Skin of body (tissue), 2 donors: ENCODE data around the gene OCLN. TPM values are rescaled to one million over a fixed set of nuclear protein-coding genes. Genes with fewer than 3 reads are reported as not detected.
"Not testable (repeated sequence)": the region's sequence is repeated elsewhere in the genome, so short reads cannot be mapped to it uniquely, and the experiment has no call there.

Experiments used
- DNase-seq: peaks from one replicate; lab custom pipeline; 2025; lab: John Stamatoyannopoulos, UW
- total RNA-seq: library from RNA; depleted of rRNA; stranded (reverse); fragments of >200 nt; gene quantifications from one replicate; pipeline ENCODE4 v1.2.3, GENCODE V29; 2014

Gene OCLN, protein sequence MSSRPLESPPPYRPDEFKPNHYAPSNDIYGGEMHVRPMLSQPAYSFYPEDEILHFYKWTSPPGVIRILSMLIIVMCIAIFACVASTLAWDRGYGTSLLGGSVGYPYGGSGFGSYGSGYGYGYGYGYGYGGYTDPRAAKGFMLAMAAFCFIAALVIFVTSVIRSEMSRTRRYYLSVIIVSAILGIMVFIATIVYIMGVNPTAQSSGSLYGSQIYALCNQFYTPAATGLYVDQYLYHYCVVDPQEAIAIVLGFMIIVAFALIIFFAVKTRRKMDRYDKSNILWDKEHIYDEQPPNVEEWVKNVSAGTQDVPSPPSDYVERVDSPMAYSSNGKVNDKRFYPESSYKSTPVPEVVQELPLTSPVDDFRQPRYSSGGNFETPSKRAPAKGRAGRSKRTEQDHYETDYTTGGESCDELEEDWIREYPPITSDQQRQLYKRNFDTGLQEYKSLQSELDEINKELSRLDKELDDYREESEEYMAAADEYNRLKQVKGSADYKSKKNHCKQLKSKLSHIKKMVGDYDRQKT
- total RNA-seq = 22.6 TPM

GRCh38 chr5:69492391-69492922 lies at the start of gene OCLN:
TSS of gene OCLN (plus strand) at chr5:69492790. CDS start at chr5:69504245, 11,455 bp downstream.
- DNase-seq = no peak

DNA sequence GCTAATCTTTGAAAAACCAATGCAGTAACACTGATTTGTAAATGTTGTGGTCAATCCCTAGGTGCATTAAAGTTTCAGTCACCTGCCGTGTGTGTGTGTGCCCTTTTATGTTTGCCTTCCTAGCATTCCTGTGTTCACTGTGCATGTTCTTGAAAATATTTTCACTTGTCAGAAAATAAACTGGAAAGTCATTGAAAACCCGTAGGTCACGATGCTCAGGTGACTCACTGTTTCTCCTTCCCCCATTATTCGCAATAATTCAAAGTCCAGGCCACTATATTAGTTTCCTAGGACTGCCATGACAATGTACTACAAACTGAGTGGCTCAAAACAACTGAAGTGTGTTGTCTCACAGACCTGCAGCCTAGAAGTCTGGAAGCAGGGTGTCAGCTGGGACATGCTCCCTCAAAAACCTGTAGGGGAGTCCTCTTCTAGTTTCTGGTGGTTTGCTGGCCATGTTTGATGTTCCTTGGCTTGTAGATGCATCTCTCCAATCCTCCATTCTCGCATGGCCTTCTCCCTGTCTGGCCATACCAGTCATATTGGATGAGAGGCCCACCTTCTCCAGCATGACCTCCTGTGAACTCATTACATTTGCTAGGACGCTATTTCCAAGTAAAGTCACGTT lies 48.3 kb upstream of the OCLN start:
- no peak for DNase-seq

GRCh38 chr5:69449511-69449910 lies 43.1 kb upstream of the OCLN start:
- DNase-seq = no peak

DNA sequence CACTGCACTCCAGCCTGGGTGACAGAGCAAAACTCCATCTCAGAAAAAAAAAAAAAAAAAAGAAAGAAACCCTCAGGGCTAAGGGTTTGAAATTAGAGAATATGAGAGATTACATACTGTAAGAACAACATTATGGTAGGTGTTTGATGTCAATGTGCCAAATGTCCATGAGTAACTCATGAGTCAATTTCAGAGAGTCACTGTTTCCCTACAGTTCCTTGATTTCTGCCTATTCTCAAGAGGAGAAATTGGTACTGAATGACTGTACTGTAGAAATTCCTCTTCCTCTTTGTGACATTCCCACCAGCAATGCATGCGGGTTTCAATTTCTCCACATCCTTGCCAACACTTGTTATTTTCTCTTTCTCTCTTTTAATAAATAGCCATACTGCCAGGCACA lies 42.5 kb upstream of the OCLN start:
- no peak for DNase-seq

DNA sequence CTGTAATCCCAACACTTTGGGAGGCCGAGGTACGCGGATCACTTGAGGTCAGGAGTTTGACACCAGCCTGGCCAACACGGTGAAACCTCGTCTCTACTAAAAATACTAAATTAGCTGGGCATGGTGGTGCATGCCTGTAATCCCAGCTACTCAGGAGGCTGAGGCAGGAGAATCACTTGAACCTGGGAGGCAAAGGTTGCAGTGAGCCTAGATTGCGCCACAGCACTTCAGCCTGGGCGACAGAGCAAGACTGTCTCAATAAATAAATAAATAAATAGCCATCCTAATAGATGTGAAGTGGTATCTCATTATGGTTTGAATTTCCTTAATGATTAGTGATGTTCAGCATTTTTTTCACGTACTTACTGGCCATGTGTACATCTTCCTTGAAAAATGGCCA lies 42.1 kb upstream of the OCLN start:
- not testable (repeated sequence) for DNase-seq

GRCh38 chr5:69451941-69452647 lies 40.5 kb upstream of the OCLN start:
- DNase-seq = no peak

DNA sequence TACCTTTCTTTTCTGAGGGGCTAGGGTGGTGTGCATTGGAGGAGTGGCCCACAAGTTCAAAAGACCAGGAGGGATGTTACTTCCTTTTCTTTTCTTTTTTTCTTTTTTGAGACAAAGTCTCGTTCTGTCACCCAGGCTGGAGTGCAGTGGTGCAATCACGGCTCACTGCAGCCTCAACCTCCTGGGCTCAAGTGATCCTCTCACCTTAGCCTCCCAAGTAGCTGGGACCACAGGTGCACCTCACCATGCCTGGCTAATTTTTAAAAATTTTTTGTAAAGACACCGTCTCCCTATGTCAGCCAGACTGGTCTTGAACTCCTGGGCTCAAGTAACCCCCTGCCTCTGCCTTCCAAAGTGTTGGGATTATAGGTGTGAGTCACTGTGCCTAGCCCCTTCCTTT lies 39.1 kb upstream of the OCLN start:
- DNase-seq = not testable (repeated sequence)

DNA sequence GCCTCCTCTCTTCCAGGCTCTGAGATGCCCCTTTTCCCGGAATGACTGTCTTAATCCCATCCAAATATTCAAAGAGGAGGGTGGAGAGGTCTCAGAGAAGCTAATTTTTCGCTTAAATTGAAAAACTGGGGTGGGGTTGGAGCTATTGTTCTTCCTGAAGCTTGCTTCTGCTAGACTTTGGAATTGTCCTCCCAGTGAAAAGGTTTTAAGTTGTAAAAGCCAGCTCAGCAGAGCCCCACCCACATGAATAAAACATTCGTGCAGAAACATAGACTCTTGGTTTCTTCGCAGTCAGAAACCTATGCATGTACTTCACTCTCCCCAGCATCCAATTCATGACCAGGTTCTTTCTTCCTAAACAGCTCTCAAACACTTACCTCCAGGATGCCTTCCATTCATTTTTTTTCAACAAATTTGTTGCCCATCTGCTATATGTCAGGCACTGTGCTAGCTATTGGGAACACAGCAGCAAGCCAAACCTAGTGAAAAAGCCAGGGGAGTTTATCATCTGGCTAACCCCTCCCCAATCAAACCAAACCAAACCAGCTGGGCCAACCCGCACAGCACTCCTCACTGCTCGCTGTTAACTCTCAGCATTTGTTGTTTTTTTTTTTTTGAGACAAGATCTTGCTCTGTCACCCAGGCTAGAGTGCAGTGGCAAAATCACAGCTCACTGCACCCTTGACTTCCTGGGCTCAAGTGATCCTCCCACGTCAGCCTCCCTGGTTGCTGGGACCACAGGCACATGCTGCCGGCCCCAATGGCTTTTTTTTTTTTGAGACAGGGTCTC lies 37.9 kb upstream of the OCLN start:
- no peak for DNase-seq

DNA sequence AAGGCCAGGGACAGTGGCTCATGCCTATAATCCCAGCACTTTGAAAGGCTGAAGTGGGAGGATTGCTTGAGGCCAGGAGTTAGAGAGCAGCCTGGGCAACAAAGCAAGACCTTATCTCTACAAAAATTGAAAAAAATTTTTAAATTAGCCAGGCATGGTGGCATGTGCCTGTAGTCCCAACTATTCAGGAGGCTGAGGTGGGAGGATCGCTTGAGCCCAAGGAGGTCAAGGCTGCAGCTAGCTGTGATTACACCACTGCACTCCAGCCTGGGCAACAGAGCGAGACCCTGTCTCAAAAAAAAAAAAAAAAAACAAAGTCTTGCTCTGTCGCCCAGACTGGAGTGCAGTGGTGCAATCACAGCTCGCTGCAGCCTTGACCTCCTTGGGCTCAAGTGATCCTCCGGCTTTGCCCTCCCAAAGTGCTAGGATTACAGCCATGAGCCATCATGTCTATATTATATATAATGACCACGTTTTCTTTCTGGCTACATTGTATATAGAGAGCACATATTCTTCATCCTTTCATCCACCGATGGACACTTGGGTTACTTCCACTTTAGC lies 37.1 kb upstream of the OCLN start:
- not testable (repeated sequence) for DNase-seq

- DNase-seq = no peak
Observed at GRCh38 chr5:69462170-69462569, 30.4 kb upstream of the OCLN start.

GRCh38 chr5:69466375-69466774 lies 26.2 kb upstream of the OCLN start:
- DNase-seq = not testable (repeated sequence)

GRCh38 chr5:69467442-69468225 lies 25.0 kb upstream of the OCLN start:
- no peak for DNase-seq

- DNase-seq = no peak
Observed at GRCh38 chr5:69468631-69469030, 24.0 kb upstream of the OCLN start.

DNA sequence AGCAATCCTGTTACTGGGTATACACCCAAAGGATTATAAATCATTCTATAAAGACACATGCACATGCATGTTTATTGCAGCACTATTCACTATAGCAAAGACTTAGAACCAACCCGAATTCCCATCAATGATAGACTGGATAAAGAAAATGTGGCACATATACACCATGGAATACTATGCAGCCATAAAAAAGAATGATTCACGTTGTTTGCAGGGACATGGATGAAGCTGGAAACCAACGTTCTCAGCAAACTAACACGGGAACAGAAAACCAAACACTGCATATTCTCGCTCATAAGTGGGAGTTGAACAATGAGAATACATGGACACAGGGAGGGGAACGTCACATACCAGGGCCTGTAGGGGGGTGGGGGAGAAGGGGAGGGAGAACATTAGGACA lies 21.1 kb upstream of the OCLN start:
- DNase-seq = not testable (repeated sequence)

GRCh38 chr5:69472535-69473143 lies 20.0 kb upstream of the OCLN start:
- not testable (repeated sequence) for DNase-seq

- no peak for DNase-seq
Observed at GRCh38 chr5:69477170-69477569, 15.4 kb upstream of the OCLN start.

DNA sequence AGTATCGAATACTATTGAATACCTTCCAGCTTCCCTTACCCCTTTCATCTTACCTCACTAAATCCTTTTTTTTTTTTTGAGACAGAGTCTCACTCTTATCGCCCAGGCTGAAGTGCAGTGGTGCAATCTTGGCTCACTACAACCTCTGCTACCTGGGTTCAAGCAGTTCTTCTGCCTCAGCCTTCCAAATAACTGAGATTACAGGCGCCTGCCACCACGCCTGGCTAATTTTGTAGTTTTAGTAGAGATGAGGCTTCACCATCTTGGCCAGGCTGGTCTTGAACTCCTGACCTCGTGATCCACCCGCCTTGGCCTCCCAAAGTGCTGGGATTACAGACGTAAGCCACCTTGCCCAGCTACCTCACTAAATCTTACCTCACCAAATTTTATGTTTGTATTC lies 14.3 kb upstream of the OCLN start:
- not testable (repeated sequence) for DNase-seq

DNA sequence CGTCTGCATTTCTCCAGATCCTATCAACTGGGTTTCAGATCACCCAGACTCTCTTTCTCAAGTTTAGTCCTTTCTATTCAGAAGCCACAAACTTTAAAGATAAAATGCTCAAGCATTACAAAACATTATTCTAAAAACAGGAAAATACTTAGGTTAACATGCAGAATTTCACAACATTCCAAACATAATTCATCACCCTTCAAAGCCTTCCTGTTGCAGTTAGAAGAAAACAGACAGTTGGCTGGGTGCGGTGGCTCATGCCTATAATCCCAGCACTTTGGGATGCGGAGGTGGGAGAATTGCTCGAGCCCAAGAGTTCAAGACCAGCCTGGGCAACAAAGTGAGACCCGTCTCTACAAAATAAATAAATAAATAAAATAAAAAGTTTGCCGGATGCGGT lies 7.7 kb upstream of the OCLN start:
- DNase-seq = no peak

DNA sequence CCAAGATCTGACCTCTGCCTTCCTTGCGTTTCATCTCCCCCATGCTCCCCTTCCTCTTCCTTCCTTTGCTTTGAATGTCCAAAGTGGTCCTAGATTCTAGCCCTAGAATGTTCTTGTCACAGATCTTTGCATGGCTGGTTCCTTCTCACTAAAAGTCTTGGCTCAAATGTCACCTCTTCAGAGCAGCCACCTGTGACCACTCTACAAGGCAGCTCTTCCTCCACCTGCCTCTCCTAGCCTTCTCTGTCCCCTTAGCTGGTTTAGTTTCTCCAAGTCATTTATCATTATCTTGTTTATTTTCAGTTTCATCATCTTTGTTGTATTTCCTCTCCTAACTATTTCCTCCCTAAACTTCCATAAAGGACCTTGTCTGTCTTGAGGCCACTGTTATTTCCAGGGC lies 7.1 kb upstream of the OCLN start:
- DNase-seq = no peak
